ENCODE data around the gene PACRG. TPM values are rescaled to one million over a fixed set of nuclear protein-coding genes. Genes with fewer than 3 reads are reported as not detected.

PACRG gene
- polyA plus RNA-seq, 2 of the 4 experiments (the other 2 are of a cell fraction): 0.14 to 0.30 TPM

DNA sequence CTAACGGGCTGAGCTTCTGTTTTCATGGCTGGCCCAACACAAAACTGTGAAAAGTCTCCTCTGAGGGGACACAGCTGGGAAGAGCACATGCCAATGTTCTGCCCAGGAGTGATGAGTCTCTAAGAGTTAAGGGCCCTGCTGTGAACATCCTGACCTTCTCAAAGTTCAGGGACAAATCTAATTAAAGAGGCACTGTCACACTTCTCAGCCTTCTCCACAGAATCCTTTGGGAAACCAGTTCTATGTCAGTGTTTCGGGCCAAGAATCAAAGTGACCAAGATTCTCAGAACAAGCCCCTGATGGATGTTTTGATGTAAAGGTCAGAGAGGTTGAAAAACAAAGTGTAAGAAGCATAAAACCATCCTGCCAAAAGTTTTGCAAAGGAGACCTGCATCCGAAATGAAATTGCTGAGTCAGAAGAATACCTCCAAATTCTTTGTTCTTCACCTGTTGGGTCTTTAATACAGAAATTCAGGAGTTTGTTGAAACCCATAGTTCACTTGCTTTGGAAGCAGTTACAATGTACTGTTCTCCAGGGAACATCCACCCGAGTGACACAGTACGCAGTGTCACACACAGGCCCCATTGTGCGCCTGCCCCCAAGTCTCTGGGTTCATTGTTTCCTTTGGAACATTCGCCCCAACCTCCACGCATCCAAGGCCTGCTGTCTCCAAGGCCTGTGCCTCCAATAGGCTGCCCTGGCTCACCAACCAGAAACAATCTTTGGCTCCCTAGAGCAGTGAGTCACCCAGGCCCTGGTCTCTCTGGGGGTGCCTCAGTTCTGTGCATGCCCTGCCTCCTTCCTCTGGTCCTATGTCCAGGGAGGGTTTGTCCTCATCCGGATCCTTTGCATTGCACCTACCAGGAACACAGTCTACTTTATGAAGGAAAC is 621.3 kb downstream of the PACRG start:
- FAIRE-seq: no peak
- Histone ChIP-seq H3K4me3 (no peak overlapping the region), H3K9me3 (no peaks in the 10 kb centered on the region), H3K4me2 (no peak overlapping the region), H3K27ac (no peak overlapping the region), H3K4me1 (no peaks in the 10 kb centered on the region)
- ATAC-seq: no peak
- ChIA-PET POLR2A (no interaction called here), CTCF (interaction anchor here (0.8 kb wide), 1 partner anchor 10 kb away, joined by 3 read pairs; no protein-coding TSS in a partner anchor)
- TF ChIP-seq MAFK (IDR thresholded peaks at IDR 0.05; ENCODE audit: partially characterized antibody): peak; percentile 72
- TF ChIP-seq, protein P1, sequence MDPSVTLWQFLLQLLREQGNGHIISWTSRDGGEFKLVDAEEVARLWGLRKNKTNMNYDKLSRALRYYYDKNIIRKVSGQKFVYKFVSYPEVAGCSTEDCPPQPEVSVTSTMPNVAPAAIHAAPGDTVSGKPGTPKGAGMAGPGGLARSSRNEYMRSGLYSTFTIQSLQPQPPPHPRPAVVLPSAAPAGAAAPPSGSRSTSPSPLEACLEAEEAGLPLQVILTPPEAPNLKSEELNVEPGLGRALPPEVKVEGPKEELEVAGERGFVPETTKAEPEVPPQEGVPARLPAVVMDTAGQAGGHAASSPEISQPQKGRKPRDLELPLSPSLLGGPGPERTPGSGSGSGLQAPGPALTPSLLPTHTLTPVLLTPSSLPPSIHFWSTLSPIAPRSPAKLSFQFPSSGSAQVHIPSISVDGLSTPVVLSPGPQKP (IDR thresholded peaks at IDR 0.05; ENCODE audit: low read depth, low read length): no peak
- 86% methylated on average over 9 of the region's 9 CpGs for WGBS (ENCODE audit: missing lambda C conversion rate)
- DNase-seq (ENCODE audit: low read depth in 1 of 2, low spot score in 1 of 2): no peak

DNA sequence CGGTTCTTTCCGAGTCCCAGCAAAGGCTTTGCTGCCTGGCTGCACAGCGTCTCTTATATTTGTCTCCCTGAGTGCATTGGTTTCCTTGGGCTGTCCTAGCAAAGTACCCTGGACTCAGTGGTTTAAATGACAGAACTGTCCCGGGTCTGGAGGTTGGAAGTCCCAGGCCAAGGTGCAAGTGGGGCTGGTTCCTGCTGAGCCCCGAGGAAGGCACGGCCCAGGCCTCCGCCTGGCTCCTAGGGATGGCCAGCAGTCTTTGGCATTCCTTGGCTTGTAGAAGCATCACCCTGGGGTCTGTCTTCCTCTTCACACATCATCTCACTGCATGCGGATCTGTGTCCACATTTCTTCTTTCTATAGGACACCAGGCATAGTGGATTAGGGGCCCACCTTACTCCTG is 621.9 kb downstream of the PACRG start:
- no peak overlapping the region for H3K27ac ChIP-seq
- H3K4me3 ChIP-seq: no peak overlapping the region
- TF ChIP-seq HOXA7 (CRISPR knock-in tag; IDR thresholded peaks at IDR 0.05): no peak
- TF ChIP-seq CBX2 (IDR thresholded peaks at IDR 0.05; ENCODE audit: borderline replicate concordance, low read depth): no peak
- TF ChIP-seq EHMT2 (IDR thresholded peaks at IDR 0.05; ENCODE audit: low read depth): no peak
- TF ChIP-seq HDAC2 (IDR thresholded peaks at IDR 0.05): no peak
- no peak for TF ChIP-seq ZC3H11A (IDR thresholded peaks at IDR 0.05)
- TF ChIP-seq PHF8 (IDR thresholded peaks at IDR 0.05; ENCODE audit: borderline replicate concordance, low read depth): no peak
- no peak for TF ChIP-seq ZSCAN20 (CRISPR knock-in tag; IDR thresholded peaks at IDR 0.05)
- TF ChIP-seq TP53 (CRISPR knock-in tag; IDR thresholded peaks at IDR 0.05): no peak
- no peak for TF ChIP-seq RARB (CRISPR knock-in tag; IDR thresholded peaks at IDR 0.05)
- TF ChIP-seq MAZ (IDR thresholded peaks at IDR 0.05; ENCODE audit: borderline replicate concordance, low read depth, low read length): no peak
- no peak for TF ChIP-seq HEYL (CRISPR knock-in tag; IDR thresholded peaks at IDR 0.05)
- TF ChIP-seq, protein P2, sequence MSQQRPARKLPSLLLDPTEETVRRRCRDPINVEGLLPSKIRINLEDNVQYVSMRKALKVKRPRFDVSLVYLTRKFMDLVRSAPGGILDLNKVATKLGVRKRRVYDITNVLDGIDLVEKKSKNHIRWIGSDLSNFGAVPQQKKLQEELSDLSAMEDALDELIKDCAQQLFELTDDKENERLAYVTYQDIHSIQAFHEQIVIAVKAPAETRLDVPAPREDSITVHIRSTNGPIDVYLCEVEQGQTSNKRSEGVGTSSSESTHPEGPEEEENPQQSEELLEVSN (IDR thresholded peaks at IDR 0.05; ENCODE audit: borderline replicate concordance, low read depth): no peak
- TF ChIP-seq, protein P3, sequence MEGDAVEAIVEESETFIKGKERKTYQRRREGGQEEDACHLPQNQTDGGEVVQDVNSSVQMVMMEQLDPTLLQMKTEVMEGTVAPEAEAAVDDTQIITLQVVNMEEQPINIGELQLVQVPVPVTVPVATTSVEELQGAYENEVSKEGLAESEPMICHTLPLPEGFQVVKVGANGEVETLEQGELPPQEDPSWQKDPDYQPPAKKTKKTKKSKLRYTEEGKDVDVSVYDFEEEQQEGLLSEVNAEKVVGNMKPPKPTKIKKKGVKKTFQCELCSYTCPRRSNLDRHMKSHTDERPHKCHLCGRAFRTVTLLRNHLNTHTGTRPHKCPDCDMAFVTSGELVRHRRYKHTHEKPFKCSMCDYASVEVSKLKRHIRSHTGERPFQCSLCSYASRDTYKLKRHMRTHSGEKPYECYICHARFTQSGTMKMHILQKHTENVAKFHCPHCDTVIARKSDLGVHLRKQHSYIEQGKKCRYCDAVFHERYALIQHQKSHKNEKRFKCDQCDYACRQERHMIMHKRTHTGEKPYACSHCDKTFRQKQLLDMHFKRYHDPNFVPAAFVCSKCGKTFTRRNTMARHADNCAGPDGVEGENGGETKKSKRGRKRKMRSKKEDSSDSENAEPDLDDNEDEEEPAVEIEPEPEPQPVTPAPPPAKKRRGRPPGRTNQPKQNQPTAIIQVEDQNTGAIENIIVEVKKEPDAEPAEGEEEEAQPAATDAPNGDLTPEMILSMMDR (IDR thresholded peaks at IDR 0.05): no peak
- no peak for TF ChIP-seq CHD2 (IDR thresholded peaks at IDR 0.05; ENCODE audit: low read length, partially characterized antibody)
- TF ChIP-seq FOSB (CRISPR knock-in tag; IDR thresholded peaks at IDR 0.05): no peak
- TF ChIP-seq CBX8 (IDR thresholded peaks at IDR 0.05): no peak
- TF ChIP-seq FOSL2 (IDR thresholded peaks at IDR 0.05): no peak
- no peak for TF ChIP-seq FOSL2 (CRISPR knock-in tag; IDR thresholded peaks at IDR 0.05)
- TF ChIP-seq POLR2AphosphoS2 (conservative IDR thresholded peaks at IDR 0.05; ENCODE audit: low read length): no peak
- WGBS (ENCODE audit: missing lambda C conversion rate): 84% methylated on average over 8 of the region's 8 CpGs
- no peaks in the 10 kb centered on the region for H3K9me3 ChIP-seq
- ATAC-seq (no peak), DNase-seq (ENCODE audit: low read depth in 1 of 2, low spot score in 1 of 2) (no peak), FAIRE-seq (no peak)
- CTCF ChIA-PET: no interaction called here
- H3K4me1 ChIP-seq: no peaks in the 10 kb centered on the region
- H3K4me2 ChIP-seq: no peak overlapping the region
- POLR2A ChIA-PET: no interaction called here

DNA sequence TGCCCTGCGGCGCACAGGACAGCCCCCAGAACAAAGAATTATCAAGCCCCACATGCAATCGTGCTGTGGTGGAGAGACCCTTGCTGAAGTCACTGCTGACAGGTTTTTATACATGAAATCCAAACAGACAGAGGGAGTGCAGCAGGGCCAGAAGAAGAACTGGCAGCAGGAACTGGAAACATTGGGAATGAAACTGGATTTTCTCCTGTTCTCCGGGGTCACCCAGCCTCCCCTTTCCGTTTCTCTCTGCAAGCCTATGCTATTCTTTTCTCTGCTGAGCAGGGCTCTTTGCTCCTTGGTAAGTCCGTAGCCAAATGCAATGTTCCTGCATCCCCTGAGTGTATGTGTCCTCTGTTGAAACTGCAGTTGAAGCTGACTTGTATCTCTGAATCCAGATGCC is 623.2 kb downstream of the PACRG start:
- no peak for DNase-seq (ENCODE audit: low read depth in 1 of 2, low spot score in 1 of 2)
- H3K4me1 ChIP-seq: no peaks in the 10 kb centered on the region
- FAIRE-seq: no peak
- H3K4me2 ChIP-seq: no peak overlapping the region
- TF ChIP-seq KDM5A (IDR thresholded peaks at IDR 0.05) (no peak), MAFK (IDR thresholded peaks at IDR 0.05; ENCODE audit: partially characterized antibody) (no peak)
- no peak for ATAC-seq
- no peak overlapping the region for H3K27ac ChIP-seq
- WGBS (ENCODE audit: missing lambda C conversion rate): 82% methylated on average over 5 of the region's 6 CpGs
- H3K9me3 ChIP-seq: no peaks in the 10 kb centered on the region
- ChIA-PET POLR2A (no interaction called here), CTCF (no interaction called here)
- no peak overlapping the region for H3K4me3 ChIP-seq
